ENCODE results near the gene PRLR.
"Not testable (repeated sequence)": the region's sequence is repeated elsewhere in the genome, so short reads cannot be mapped to it uniquely, and the experiment has no call there.

PRLR gene

DNA sequence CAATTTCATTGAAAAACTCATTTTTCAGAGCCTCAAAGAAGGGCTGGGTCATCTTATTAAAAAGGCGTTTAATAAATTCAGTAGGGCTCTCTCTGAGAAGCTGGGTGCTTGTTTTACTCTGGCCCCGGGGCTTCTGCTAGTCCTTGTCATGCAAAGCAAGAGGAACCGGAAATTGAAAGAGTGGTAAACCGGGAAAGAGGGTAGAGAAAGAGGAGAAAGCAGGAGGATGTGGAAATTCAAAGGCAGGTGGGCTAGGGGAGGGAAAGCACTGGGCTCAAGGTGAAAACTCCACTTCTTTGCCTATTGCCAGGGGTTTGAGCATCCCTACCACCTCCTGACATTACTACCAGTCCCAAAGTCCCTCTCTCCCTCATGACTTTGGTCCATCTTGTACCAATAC is 118.0 kb downstream of the PRLR start:
- TF ChIP-seq, protein P1, sequence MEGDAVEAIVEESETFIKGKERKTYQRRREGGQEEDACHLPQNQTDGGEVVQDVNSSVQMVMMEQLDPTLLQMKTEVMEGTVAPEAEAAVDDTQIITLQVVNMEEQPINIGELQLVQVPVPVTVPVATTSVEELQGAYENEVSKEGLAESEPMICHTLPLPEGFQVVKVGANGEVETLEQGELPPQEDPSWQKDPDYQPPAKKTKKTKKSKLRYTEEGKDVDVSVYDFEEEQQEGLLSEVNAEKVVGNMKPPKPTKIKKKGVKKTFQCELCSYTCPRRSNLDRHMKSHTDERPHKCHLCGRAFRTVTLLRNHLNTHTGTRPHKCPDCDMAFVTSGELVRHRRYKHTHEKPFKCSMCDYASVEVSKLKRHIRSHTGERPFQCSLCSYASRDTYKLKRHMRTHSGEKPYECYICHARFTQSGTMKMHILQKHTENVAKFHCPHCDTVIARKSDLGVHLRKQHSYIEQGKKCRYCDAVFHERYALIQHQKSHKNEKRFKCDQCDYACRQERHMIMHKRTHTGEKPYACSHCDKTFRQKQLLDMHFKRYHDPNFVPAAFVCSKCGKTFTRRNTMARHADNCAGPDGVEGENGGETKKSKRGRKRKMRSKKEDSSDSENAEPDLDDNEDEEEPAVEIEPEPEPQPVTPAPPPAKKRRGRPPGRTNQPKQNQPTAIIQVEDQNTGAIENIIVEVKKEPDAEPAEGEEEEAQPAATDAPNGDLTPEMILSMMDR (IDR thresholded peaks at IDR 0.05) = no peak
- no peak for TF ChIP-seq ZFX (IDR thresholded peaks at IDR 0.05; ENCODE audit: borderline replicate concordance)

DNA sequence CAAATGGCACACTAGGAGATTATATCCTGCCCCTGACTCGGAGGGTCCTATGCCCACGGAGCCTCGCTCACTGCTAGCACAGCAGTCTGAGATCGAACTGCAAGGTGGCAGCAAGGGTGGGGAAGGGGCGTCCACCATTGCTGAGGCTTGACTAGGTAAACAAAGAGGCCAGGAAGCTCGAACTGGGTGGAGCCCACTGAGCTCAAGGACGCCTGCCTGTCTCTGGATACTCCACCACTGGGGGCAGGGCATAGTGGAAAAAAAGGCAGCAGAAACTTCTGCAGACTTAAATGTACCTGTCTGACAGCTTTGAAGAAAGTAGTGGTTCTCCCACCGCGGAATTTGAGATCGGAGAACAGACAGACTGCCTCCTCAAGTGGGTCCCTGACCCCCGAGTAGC is 125.7 kb downstream of the PRLR start:
- not testable (repeated sequence) for H3K27ac ChIP-seq

More for the DNA sequence above, 118.0 kb downstream of the PRLR start:
- no peak overlapping the region for H3K27ac ChIP-seq

DNA sequence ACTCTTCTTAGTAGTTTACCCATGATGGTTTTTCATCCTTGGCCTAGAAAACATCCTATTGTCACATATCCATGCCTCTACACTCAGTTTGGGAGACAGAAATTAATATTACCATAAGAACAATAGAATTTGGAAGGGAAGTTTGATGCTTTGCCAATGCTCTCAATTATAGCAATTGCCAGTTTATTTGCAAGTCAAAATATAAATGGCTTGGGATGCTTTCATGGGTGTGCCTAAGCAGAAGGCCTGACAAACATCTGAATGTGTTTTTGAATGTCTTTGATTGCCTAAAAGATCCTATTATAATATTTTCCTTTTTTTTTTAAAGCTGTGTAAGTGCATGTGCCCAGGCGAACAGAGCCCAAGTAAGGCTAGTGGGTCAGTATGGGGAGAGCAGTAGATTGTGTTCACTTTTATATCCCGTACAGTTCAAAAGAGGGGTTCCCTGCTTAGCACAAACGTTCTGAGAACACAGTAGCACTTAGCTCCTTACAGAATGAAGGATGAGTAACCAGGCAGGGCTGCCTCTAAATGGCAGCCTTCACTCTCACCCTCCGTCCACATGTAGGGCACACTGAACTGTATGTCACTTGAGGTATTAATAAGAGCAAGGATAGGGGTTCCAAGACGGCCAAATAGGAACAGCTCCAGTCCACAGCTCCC is 126.5 kb downstream of the PRLR start:
- H3K27ac ChIP-seq = no peak overlapping the region
- TF ChIP-seq ZFX (IDR thresholded peaks at IDR 0.05; ENCODE audit: borderline replicate concordance) = no peak
- TF ChIP-seq, protein P1 (IDR thresholded peaks at IDR 0.05) = no peak

DNA sequence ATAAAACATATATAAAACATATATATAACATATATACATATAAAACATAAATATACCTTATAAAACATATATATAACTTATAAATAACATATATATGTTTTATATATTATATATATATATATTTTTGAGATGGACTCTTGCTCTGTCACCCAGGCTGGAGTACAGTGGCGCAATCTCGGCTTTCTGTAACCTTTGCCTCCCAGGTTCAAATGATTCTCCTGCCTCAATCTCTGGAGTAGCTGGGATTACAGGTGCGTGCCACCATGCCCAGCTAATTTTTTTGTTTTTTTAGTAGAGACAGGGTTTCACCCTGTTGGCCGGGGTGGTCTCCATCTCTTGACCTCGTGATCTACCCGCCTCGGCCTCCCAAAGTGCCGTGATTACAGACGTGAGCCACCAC is 128.6 kb downstream of the PRLR start:
- not testable (repeated sequence) for H3K27ac ChIP-seq

DNA sequence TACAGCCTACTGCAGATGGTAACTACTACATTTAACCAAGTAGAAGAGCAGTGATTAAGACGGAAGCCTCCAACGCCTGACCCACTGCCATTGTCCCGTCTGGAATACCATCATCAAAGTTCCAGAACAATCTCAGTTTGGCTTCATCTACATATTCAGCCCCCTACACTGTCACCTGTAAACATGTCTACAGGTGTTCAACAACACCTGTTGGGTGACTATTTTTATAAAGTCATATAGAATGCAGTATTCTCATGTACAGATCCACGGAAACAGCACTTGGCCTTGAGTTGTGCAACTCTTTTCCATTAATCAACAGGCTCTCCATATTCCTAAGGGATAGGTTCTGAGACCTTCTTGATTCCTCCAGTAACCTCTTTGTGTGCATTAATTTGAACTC is 129.3 kb downstream of the PRLR start:
- no peak overlapping the region for H3K27ac ChIP-seq
- TF ChIP-seq ZFX (IDR thresholded peaks at IDR 0.05; ENCODE audit: borderline replicate concordance) = no peak
- TF ChIP-seq, protein P1 (IDR thresholded peaks at IDR 0.05) = no peak

DNA sequence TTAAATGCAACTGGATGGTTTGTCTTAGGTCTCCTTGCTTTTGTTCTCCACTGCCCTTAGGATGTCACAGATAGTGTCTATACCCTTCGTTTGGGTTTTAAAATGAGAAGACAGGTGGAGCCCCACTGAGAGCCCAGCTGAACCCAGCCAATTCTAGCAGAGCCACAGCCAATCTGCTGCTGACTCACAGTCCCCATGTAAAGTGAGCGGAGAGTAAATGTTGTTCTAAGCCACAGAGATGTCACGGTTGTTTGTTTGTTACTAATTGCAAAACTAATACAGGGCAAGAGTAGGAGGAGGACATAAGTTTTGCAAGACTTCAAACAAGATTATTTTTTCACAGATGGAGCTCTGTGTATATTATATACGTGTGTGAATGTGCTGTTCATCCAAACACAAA is 132.1 kb downstream of the PRLR start:
- no peak overlapping the region for H3K27ac ChIP-seq
- no peak for TF ChIP-seq ZFX (IDR thresholded peaks at IDR 0.05; ENCODE audit: borderline replicate concordance)
- TF ChIP-seq, protein P1 (IDR thresholded peaks at IDR 0.05) = no peak

DNA sequence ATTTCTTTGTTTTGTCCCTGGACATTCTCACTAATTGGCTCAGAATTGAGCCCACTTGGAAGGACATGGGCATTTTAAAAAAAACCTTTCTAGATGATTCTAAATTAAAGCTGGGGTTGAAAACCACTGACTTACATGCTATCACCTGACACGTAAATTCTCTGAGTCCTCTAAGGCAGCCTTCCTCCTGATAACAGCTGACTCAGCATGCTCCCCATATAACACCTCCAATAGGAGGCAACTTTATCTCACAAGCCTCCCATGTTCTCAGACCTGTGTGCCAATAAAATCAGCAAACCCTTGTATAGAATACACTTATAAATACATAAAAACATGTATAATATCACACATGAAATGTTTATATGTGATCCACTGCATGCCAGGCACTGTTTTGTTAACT is 133.4 kb downstream of the PRLR start:
- no peak overlapping the region for H3K27ac ChIP-seq

DNA sequence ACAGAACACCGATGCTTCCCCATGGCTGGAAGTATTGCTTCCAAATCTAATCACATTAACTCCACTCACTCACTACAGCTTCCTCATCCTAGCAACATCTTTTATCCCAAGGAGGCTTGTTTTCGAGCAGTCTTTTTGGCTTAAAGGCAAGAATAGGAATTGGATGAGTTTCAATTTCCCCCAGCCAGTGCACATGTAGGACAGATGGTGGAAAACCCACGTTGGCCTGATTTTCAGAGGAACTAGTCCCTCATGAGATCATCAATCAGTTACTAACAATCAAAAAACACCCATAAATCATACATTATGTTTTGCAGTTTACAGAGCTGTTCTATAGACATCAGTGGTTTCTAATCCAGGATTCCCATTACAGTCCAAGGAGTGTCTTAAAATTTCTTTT is 134.1 kb downstream of the PRLR start:
- no peak overlapping the region for H3K27ac ChIP-seq
- TF ChIP-seq ZFX (IDR thresholded peaks at IDR 0.05; ENCODE audit: borderline replicate concordance) = no peak
- TF ChIP-seq, protein P1 (IDR thresholded peaks at IDR 0.05) = no peak

More for the DNA sequence above, 133.4 kb downstream of the PRLR start:
- no peak for TF ChIP-seq ZFX (IDR thresholded peaks at IDR 0.05; ENCODE audit: borderline replicate concordance)
- TF ChIP-seq, protein P1 (IDR thresholded peaks at IDR 0.05) = no peak

Data from 22Rv1 (cell line).